Chondrocyte (in vitro differentiated cells): ENCODE results near the gene FBXO42. TPM values are rescaled to one million over a fixed set of nuclear protein-coding genes. Genes with fewer than 3 reads are reported as not detected.

Experiments
- DNase-seq: peaks from one replicate; pipeline ENCODE4 v3.0.0; 2021; ENCODE audit warnings: mixed read lengths, low spot score
- H3K27ac Mint-ChIP-seq: one replicate; pipeline ENCODE4 v1.8.0; 2021; ENCODE audit warnings: mild to moderate bottlenecking, moderate library complexity, mixed read lengths; ENCODE audit not compliant: unreplicated experiment
- H3K27me3 Mint-ChIP-seq: 2 replicates; pipeline ENCODE4 v1.8.0; 2021; ENCODE audit warnings: low read depth, mixed read lengths
- H3K36me3 Mint-ChIP-seq: 2 replicates; pipeline ENCODE4 v1.8.0; 2021; ENCODE audit warnings: low read depth, mixed read lengths
- H3K4me1 Mint-ChIP-seq: 2 replicates; pipeline ENCODE4 v1.8.0; 2021; ENCODE audit warnings: low read depth, mild to moderate bottlenecking, mixed read lengths
- H3K4me3 Mint-ChIP-seq: one replicate; pipeline ENCODE4 v1.8.0; 2021; ENCODE audit warnings: mild to moderate bottlenecking, moderate library complexity, mixed read lengths; ENCODE audit not compliant: unreplicated experiment
- H3K9me3 Mint-ChIP-seq: 2 replicates; pipeline ENCODE4 v1.8.0; 2021; ENCODE audit warnings: low read depth, mixed read lengths
- total RNA-seq: library from RNA; stranded (reverse); gene quantifications from 3 replicates; pipeline ENCODE4 v1.2.1, GENCODE V29; 2021
- TF ChIP-seq, protein P1 (sequence below): fragments of 200-600 bp; sonication (generic); IDR thresholded peaks from 2 replicates; pipeline ENCODE4 v1.5.0; 2021; ENCODE audit warnings: antibody characterized with exemption, mild to moderate bottlenecking, moderate library complexity

The FBXO42 gene
- total RNA-seq, 1 donor from 2014 or later = 20.9 TPM

- H3K4me3 Mint-ChIP-seq = no peak overlapping the region
- no peak for DNase-seq
- peaks cover 26% of the 10 kb centered on the region for H3K4me1 Mint-ChIP-seq
- H3K27me3 Mint-ChIP-seq = no peaks in the 10 kb centered on the region
- H3K36me3 Mint-ChIP-seq = peaks cover 3% of the 10 kb centered on the region
- TF ChIP-seq, protein P1, sequence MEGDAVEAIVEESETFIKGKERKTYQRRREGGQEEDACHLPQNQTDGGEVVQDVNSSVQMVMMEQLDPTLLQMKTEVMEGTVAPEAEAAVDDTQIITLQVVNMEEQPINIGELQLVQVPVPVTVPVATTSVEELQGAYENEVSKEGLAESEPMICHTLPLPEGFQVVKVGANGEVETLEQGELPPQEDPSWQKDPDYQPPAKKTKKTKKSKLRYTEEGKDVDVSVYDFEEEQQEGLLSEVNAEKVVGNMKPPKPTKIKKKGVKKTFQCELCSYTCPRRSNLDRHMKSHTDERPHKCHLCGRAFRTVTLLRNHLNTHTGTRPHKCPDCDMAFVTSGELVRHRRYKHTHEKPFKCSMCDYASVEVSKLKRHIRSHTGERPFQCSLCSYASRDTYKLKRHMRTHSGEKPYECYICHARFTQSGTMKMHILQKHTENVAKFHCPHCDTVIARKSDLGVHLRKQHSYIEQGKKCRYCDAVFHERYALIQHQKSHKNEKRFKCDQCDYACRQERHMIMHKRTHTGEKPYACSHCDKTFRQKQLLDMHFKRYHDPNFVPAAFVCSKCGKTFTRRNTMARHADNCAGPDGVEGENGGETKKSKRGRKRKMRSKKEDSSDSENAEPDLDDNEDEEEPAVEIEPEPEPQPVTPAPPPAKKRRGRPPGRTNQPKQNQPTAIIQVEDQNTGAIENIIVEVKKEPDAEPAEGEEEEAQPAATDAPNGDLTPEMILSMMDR = no peak
- no peaks in the 10 kb centered on the region for H3K9me3 Mint-ChIP-seq
- no peak overlapping the region for H3K27ac Mint-ChIP-seq
Observed at GRCh38 chr1:16267690-16268180, 84.5 kb downstream of the FBXO42 start.

- Mint-ChIP-seq H3K9me3 (no peaks in the 10 kb centered on the region), H3K36me3 (peaks cover 2% of the 10 kb centered on the region), H3K4me1 (peaks cover 26% of the 10 kb centered on the region), H3K27me3 (no peaks in the 10 kb centered on the region), H3K27ac (peak overlapping the region; percentile 55), H3K4me3 (no peak overlapping the region)
- TF ChIP-seq, protein P1 = no peak
- no peak for DNase-seq
Observed at GRCh38 chr1:16266411-16267118, 85.7 kb downstream of the FBXO42 start.

DNA sequence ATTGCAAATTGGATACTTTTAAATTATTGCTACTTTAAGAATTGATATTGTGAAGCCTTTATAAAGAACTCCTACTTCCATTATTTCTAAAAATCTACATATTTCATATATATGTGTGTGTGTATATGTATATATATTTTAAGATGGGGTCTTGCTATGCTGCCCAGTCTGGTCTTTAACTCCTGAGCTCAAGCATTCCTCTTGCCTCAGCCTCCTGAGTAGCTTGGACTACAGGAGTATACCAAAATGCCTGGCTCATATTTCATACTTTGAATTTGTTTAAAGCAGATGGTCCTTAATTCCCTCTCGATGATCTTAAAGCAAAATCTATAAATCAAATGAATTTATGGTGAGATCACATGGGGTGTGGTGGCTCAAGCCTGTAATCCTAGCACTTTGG lies 90.2 kb downstream of the FBXO42 start:
- Mint-ChIP-seq H3K4me3 (no peak overlapping the region), H3K4me1 (peaks cover 21% of the 10 kb centered on the region), H3K36me3 (no peaks in the 10 kb centered on the region), H3K27me3 (no peaks in the 10 kb centered on the region), H3K9me3 (no peaks in the 10 kb centered on the region), H3K27ac (no peak overlapping the region)
- TF ChIP-seq, protein P1 = no peak
- no peak for DNase-seq

DNA sequence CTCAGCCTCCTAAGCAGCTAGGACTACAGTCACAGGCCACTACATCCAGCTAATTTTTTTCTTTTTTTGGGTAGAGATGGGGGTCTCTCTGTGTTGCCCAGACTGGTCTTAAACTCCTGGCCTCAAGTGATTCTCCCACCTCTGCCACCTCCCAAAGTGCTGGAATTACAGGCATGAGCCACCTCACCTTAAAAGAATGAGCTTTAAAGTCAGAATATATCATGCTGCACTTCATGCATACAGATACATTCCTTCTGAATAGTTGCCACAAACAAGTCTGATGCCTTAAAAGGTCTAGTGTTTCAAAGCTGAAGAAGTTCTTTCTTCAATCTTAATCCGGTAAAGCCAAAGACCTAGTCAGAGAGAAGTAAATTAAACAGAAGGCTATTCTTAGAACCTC lies 91.5 kb downstream of the FBXO42 start:
- H3K27me3 Mint-ChIP-seq = no peaks in the 10 kb centered on the region
- H3K36me3 Mint-ChIP-seq = peaks cover 3% of the 10 kb centered on the region
- no peak overlapping the region for H3K4me3 Mint-ChIP-seq
- TF ChIP-seq, protein P1 = no peak
- peak overlapping the region; percentile 49 for H3K27ac Mint-ChIP-seq
- no peaks in the 10 kb centered on the region for H3K9me3 Mint-ChIP-seq
- peaks cover 16% of the 10 kb centered on the region for H3K4me1 Mint-ChIP-seq
- no peak for DNase-seq

- H3K4me3 Mint-ChIP-seq = no peak overlapping the region
- H3K36me3 Mint-ChIP-seq = peaks cover 12% of the 10 kb centered on the region
- no peaks in the 10 kb centered on the region for H3K27me3 Mint-ChIP-seq
- TF ChIP-seq, protein P1 = no peak
- no peak for DNase-seq
- no peak overlapping the region for H3K27ac Mint-ChIP-seq
- H3K4me1 Mint-ChIP-seq = peaks cover 20% of the 10 kb centered on the region
- H3K9me3 Mint-ChIP-seq = no peaks in the 10 kb centered on the region
Observed at GRCh38 chr1:16258591-16259135, 93.6 kb downstream of the FBXO42 start.
